H9 (cell line): ENCODE data around the gene GNG3. TPM values are rescaled to one million over a fixed set of nuclear protein-coding genes. Genes with fewer than 3 reads are reported as not detected.

ENCODE experiments used
- DNase-seq: peaks from one replicate; pipeline ENCODE4 v3.0.0-alpha.2; 2017
- H2AFZ ChIP-seq: one replicate; pipeline ENCODE4 v1.6.1; 2013; ENCODE audit warnings: mild to moderate bottlenecking, low read length, control low read depth, moderate library complexity
- H2AK5ac ChIP-seq: 2 replicates; pipeline ENCODE4 v1.6.1; 2013; ENCODE audit warnings: low read length, control low read depth, mixed read lengths; ENCODE audit not compliant: insufficient read length
- H2BK120ac ChIP-seq: one replicate; pipeline ENCODE4 v1.6.1; 2013; ENCODE audit warnings: low read depth, mild to moderate bottlenecking, low read length, control low read depth, inconsistent platforms; ENCODE audit not compliant: poor library complexity, severe bottlenecking
- H2BK12ac ChIP-seq: 2 replicates; pipeline ENCODE4 v1.6.1; 2013; ENCODE audit warnings: low read length, control low read depth, mixed read lengths, low read depth; ENCODE audit not compliant: insufficient read length
- H2BK15ac ChIP-seq: 2 replicates; pipeline ENCODE4 v1.6.1; 2013; ENCODE audit warnings: low read depth, low read length, control low read depth
- H2BK20ac ChIP-seq: one replicate; pipeline ENCODE4 v1.6.1; 2013; ENCODE audit warnings: low read depth, mild to moderate bottlenecking, low read length, control low read depth, inconsistent platforms; ENCODE audit not compliant: poor library complexity, severe bottlenecking
- H2BK5ac ChIP-seq: 2 replicates; pipeline ENCODE4 v1.6.1; 2013; ENCODE audit warnings: low read length, control low read depth, mixed read lengths; ENCODE audit not compliant: insufficient read length
- H3K14ac ChIP-seq: 2 replicates; pipeline ENCODE4 v1.6.1; 2013; ENCODE audit warnings: low read length, control low read depth; ENCODE audit not compliant: insufficient read depth
- H3K18ac ChIP-seq: 2 replicates; pipeline ENCODE4 v1.6.1; 2013; ENCODE audit warnings: low read depth, mild to moderate bottlenecking, mixed read lengths, low read length, control low read depth; ENCODE audit not compliant: insufficient read length
- H3K23ac ChIP-seq: 2 replicates; pipeline ENCODE4 v1.6.1; 2013; ENCODE audit warnings: low read length, control low read depth, mixed read lengths, low read depth; ENCODE audit not compliant: insufficient read length
- H3K23me2 ChIP-seq: 2 replicates; pipeline ENCODE4 v1.6.1; 2013; ENCODE audit warnings: low read depth, mild to moderate bottlenecking, mixed read lengths, low read length, control low read depth; ENCODE audit not compliant: insufficient read length, poor library complexity, severe bottlenecking
- H3K27ac ChIP-seq: 2 replicates; pipeline ENCODE4 v1.5.1; 2013; ENCODE audit warnings: low read length, control low read depth, mixed read lengths, low read depth; ENCODE audit not compliant: insufficient read length
- H3K27me3 ChIP-seq: 2 replicates; pipeline ENCODE4 v1.6.1; 2013; ENCODE audit warnings: low read length, control low read depth, inconsistent platforms; ENCODE audit not compliant: insufficient read depth
- H3K4ac ChIP-seq: 2 replicates; pipeline ENCODE4 v1.6.1; 2013; ENCODE audit warnings: low read depth, mild to moderate bottlenecking, control low read depth, inconsistent platforms, low read length, moderate library complexity
- H3K4me1 ChIP-seq: 2 replicates; pipeline ENCODE4 v1.6.1; 2013; ENCODE audit warnings: low read length, control low read depth, inconsistent platforms; ENCODE audit not compliant: insufficient read depth
- H3K4me2 ChIP-seq: 2 replicates; pipeline ENCODE4 v1.6.1; 2013; ENCODE audit warnings: low read length, control low read depth, mixed read lengths; ENCODE audit not compliant: insufficient read length, insufficient read depth
- H3K56ac ChIP-seq: 2 replicates; pipeline ENCODE4 v1.6.1; 2013; ENCODE audit warnings: low read depth, mild to moderate bottlenecking, mixed read lengths, low read length, control low read depth; ENCODE audit not compliant: insufficient read length
- H3K79me1 ChIP-seq: 2 replicates; pipeline ENCODE4 v1.6.1; 2013; ENCODE audit warnings: low read depth, mild to moderate bottlenecking, moderate library complexity, low read length, control low read depth, inconsistent platforms; ENCODE audit not compliant: insufficient read depth, poor library complexity, severe bottlenecking
- H3K79me2 ChIP-seq: 2 replicates; pipeline ENCODE4 v1.6.1; 2013; ENCODE audit warnings: low read length, control low read depth, inconsistent platforms; ENCODE audit not compliant: insufficient read depth
- H3K9ac ChIP-seq: 2 replicates; pipeline ENCODE4 v1.6.1; 2013; ENCODE audit warnings: low read length, control low read depth, mixed read lengths; ENCODE audit not compliant: insufficient read length; ENCODE audit errors: extremely low read depth
- H3K9me3 ChIP-seq: one replicate; pipeline ENCODE4 v1.6.1; 2013; ENCODE audit warnings: low read depth, low read length, inconsistent platforms; ENCODE audit not compliant: control insufficient read depth
- H3T11ph ChIP-seq: one replicate; pipeline ENCODE4 v1.6.1; 2013; ENCODE audit warnings: mild to moderate bottlenecking, low read length, control low read depth, inconsistent platforms
- H4K20me1 ChIP-seq: one replicate; pipeline ENCODE4 v1.6.1; 2013; ENCODE audit not compliant: control insufficient read depth, insufficient read length, insufficient read depth
- H4K5ac ChIP-seq: 2 replicates; pipeline ENCODE4 v1.6.1; 2013; ENCODE audit warnings: low read depth, mild to moderate bottlenecking, mixed read lengths, low read length, control low read depth; ENCODE audit not compliant: insufficient read length
- H4K8ac ChIP-seq: replicated peaks from 2 replicates; pipeline ENCODE4 v1.6.1; 2013; ENCODE audit warnings: low read length, control low read depth, mixed read lengths, low read depth; ENCODE audit not compliant: insufficient read length
- H4K91ac ChIP-seq: 2 replicates; pipeline ENCODE4 v1.6.1; 2013; ENCODE audit warnings: low read depth, mild to moderate bottlenecking, moderate library complexity, mixed read lengths, low read length, control low read depth; ENCODE audit not compliant: insufficient read length
- H3K27ac Mint-ChIP-seq, 3 experiments: 2 replicates in 2 of 3; 3 replicates in 1 of 3; pipeline ENCODE4 v1.8.0; 2020 to 2021; ENCODE audit warnings: mixed read lengths in 3 of 3, mild to moderate bottlenecking in 1 of 3, moderate library complexity in 1 of 3
- H3K27me3 Mint-ChIP-seq: 2 replicates; pipeline ENCODE4 v1.8.0; 2021; ENCODE audit warnings: low read depth, mild to moderate bottlenecking, moderate library complexity, mixed read lengths
- H3K36me3 Mint-ChIP-seq, 3 experiments: 2 replicates in 2 of 3; 3 replicates in 1 of 3; pipeline ENCODE4 v1.8.0; 2020 to 2021; ENCODE audit warnings: low read depth in 3 of 3, mixed read lengths in 3 of 3; ENCODE audit not compliant: insufficient read depth in 1 of 3
- H3K4me1 Mint-ChIP-seq, 2 experiments: 2 replicates each; pipeline ENCODE4 v1.8.0; 2020; ENCODE audit warnings: mixed read lengths in 2 of 2
- H3K4me3 Mint-ChIP-seq, 2 experiments: 2 replicates in 1 of 2; 3 replicates in 1 of 2; pipeline ENCODE4 v1.8.0; 2020 to 2021; ENCODE audit warnings: mild to moderate bottlenecking in 2 of 2, mixed read lengths in 2 of 2, moderate library complexity in 1 of 2
- H3K9me3 Mint-ChIP-seq, 2 experiments: 2 replicates in 1 of 2; 3 replicates in 1 of 2; pipeline ENCODE4 v1.8.0; 2020; ENCODE audit warnings: mild to moderate bottlenecking in 2 of 2, mixed read lengths in 2 of 2, moderate library complexity in 1 of 2
- WGBS: extraction: QIAGEN DNeasy Blood & Tissue Kit; methylation state at CpG from one replicate; pipeline ENCODE4 v1.1.7; 2013; ENCODE audit warnings: missing lambda C conversion rate, low lambda C conversion rate, mixed read lengths; ENCODE audit not compliant: insufficient read length; ENCODE audit errors: extremely low coverage; 5-methylcytosine and 5-hydroxymethylcytosine counted together
- total RNA-seq: library from RNA; stranded (reverse); gene quantifications from 2 replicates; pipeline ENCODE4 v1.2.1, GENCODE V29; 2021
- TF ChIP-seq, protein P1 (sequence below): fragments of 200-600 bp; sonication (generic); conservative IDR thresholded peaks from 3 replicates; pipeline ENCODE4 v1.8.0; 2021; ENCODE audit warnings: antibody characterized with exemption, mild to moderate bottlenecking

Gene GNG3
- total RNA-seq, 1 experiment from 2014 or later = 3.2 TPM

DNA sequence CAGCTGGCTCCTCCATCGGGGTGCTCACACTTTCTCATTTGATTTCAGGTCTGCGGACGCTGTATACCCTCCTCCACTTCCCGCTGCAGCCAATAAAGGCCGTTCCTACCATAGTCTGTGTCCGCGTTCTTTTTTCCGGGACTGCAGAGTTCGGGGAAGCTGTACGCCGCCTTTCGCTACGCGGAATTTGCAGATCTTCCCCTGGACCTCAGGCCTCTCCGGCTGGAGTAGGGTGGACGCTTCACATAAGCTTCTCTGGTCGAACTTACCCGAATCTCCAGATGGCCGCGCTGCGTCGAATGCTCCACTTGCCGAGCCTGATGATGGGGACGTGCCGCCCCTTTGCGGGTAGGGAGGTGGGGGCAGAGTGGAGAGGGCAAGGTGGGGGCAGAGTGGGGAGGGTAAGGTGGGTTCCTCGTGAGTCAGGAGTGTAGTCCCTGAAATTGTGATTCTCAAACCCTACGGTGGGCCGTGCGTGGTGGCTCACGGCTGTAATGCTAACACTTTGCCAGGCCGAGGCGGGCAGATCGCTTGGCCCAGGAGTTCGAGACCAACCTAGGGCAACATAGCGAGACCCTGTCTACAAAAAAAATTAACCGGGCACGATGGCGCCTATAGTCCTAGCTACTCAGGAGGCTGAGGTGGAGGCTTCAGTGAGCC, 41.7 kb upstream of the GNG3 start:
- Histone ChIP-seq H2AK5ac (no peak overlapping the region), H3K4me1 (peaks cover 2% of the 10 kb centered on the region; the same call in 1 of the 2 replicates), H3K23ac (no peak overlapping the region), H2BK120ac (no peak overlapping the region), H2BK20ac (no peak overlapping the region), H3K79me2 (peaks cover 3% of the 10 kb centered on the region; the same call in 1 of the 2 replicates), H3K27me3 (no peaks in the 10 kb centered on the region), H3K27ac (no peak overlapping the region), H3K56ac (no peak overlapping the region), H2BK5ac (no peak overlapping the region), H3K79me1 (no peaks in the 10 kb centered on the region), H2AFZ (no peak overlapping the region), H4K8ac (no peak overlapping the region), H3K9me3 (no peaks in the 10 kb centered on the region), H3K23me2 (peaks cover 14% of the 10 kb centered on the region), H3K18ac (peak overlapping the region; percentile 38), H2BK15ac (no peak overlapping the region), H4K5ac (no peak overlapping the region), H4K20me1 (no peaks in the 10 kb centered on the region), H3K4me2 (peak overlapping the region; percentile 86), H3K14ac (peak overlapping the region; percentile 49; the same call in 1 of the 2 replicates), H4K91ac (no peak overlapping the region), H3T11ph (no peak overlapping the region), H3K9ac (peak overlapping the region; percentile 95), H2BK12ac (no peak overlapping the region), H3K4ac (no peak overlapping the region)
- no CpG with 5 or more reads among the region's 39 CpGs for WGBS
- Mint-ChIP-seq H3K36me3 (peaks cover 29 to 54% (median 29%) of the 10 kb centered on the region in 3 experiments), H3K4me3 (peak overlapping the region; percentile 94 to 99), H3K4me1 (peaks cover 17 to 21% of the 10 kb centered on the region in 2 experiments), H3K27ac (peak overlapping the region; percentile 96 to 98 (median 97)), H3K9me3 (no peaks in the 10 kb centered on the region; a peak in 1 of 5 replicates), H3K27me3 (no peaks in the 10 kb centered on the region; the same call in 1 of the 2 replicates)
- no peak for DNase-seq
- TF ChIP-seq, protein P1, sequence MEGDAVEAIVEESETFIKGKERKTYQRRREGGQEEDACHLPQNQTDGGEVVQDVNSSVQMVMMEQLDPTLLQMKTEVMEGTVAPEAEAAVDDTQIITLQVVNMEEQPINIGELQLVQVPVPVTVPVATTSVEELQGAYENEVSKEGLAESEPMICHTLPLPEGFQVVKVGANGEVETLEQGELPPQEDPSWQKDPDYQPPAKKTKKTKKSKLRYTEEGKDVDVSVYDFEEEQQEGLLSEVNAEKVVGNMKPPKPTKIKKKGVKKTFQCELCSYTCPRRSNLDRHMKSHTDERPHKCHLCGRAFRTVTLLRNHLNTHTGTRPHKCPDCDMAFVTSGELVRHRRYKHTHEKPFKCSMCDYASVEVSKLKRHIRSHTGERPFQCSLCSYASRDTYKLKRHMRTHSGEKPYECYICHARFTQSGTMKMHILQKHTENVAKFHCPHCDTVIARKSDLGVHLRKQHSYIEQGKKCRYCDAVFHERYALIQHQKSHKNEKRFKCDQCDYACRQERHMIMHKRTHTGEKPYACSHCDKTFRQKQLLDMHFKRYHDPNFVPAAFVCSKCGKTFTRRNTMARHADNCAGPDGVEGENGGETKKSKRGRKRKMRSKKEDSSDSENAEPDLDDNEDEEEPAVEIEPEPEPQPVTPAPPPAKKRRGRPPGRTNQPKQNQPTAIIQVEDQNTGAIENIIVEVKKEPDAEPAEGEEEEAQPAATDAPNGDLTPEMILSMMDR = no peak
